K562 (cell line): Measurements from ENCODE around the gene PRMT7.

Experiments
- TAF1 ChIP-seq: IDR thresholded peaks from 2 replicates; pipeline ENCODE4 v1.6.1; 2011; ENCODE audit warnings: mild to moderate bottlenecking, low read length, moderate library complexity; ENCODE audit not compliant: insufficient read depth, control insufficient read depth, severe bottlenecking; ENCODE audit errors: extremely low read depth
- ZKSCAN3 ChIP-seq: fragments of 250-450 bp; sonication (Bioruptor Pico); IDR thresholded peaks from 2 replicates; pipeline ENCODE4 v1.4.0; 2020

GRCh38 chr16:68290450-68290849 lies 20.4 kb upstream of the PRMT7 start:
- TF ChIP-seq ZKSCAN3 (CRISPR knock-in tag) (no peak), TAF1 (no peak)
